Endodermal cell (in vitro differentiated cells): ENCODE measurements around the gene TBC1D19. TPM values are rescaled to one million over a fixed set of nuclear protein-coding genes. Genes with fewer than 3 reads are reported as not detected.

Source experiments
- DNase-seq: peaks from one replicate; pipeline ENCODE4 v3.0.0-alpha.2; 2017
- H3K27ac ChIP-seq: 2 replicates; pipeline ENCODE4 v1.5.1; 2013; ENCODE audit warnings: mild to moderate bottlenecking, low read depth, low read length, moderate library complexity
- H3K27me3 ChIP-seq: 2 replicates; pipeline ENCODE4 v1.6.1; 2013; ENCODE audit warnings: mild to moderate bottlenecking, low read length, moderate library complexity; ENCODE audit not compliant: insufficient read depth, control insufficient read depth, poor library complexity, severe bottlenecking
- H3K36me3 ChIP-seq: 2 replicates; pipeline ENCODE4 v1.7.0; 2013; ENCODE audit warnings: mild to moderate bottlenecking, low read length, moderate library complexity; ENCODE audit not compliant: control insufficient read depth, insufficient read depth
- H3K4me1 ChIP-seq: one replicate; pipeline ENCODE4 v1.7.0; 2013; ENCODE audit warnings: low read length; ENCODE audit not compliant: control insufficient read depth, insufficient read depth
- H3K4me3 ChIP-seq: 2 replicates; pipeline ENCODE4 v1.5.1; 2013; ENCODE audit warnings: mild to moderate bottlenecking, low read length, moderate library complexity
- H3K9ac ChIP-seq: 2 replicates; pipeline ENCODE4 v1.6.1; 2013; ENCODE audit warnings: mild to moderate bottlenecking, low read length, moderate library complexity; ENCODE audit not compliant: poor library complexity, severe bottlenecking; ENCODE audit errors: extremely low read depth
- H3K9me3 ChIP-seq: 2 replicates; pipeline ENCODE4 v1.6.1; 2013; ENCODE audit warnings: mild to moderate bottlenecking, low read length, moderate library complexity; ENCODE audit not compliant: control insufficient read depth
- H3K27ac Mint-ChIP-seq: 2 replicates; pipeline ENCODE4 v1.8.0; 2020; ENCODE audit warnings: mixed read lengths
- H3K27me3 Mint-ChIP-seq: 2 replicates; pipeline ENCODE4 v1.8.0; 2021; ENCODE audit warnings: mild to moderate bottlenecking, mixed read lengths; ENCODE audit not compliant: insufficient read depth
- H3K36me3 Mint-ChIP-seq: 2 replicates; pipeline ENCODE4 v1.8.0; 2020; ENCODE audit warnings: low read depth, mixed read lengths
- H3K4me1 Mint-ChIP-seq: 2 replicates; pipeline ENCODE4 v1.8.0; 2020; ENCODE audit warnings: mixed read lengths
- H3K4me3 Mint-ChIP-seq: 2 replicates; pipeline ENCODE4 v1.8.0; 2020; ENCODE audit warnings: mild to moderate bottlenecking, moderate library complexity, mixed read lengths
- H3K9me3 Mint-ChIP-seq: 2 replicates; pipeline ENCODE4 v1.8.0; 2020; ENCODE audit warnings: mild to moderate bottlenecking, mixed read lengths
- WGBS, 2 experiments: methylation state at CpG; one replicate each; pipeline versions ENCODE4 v1.1.5 to v1.1.7; 2013; ENCODE audit warnings: missing lambda C conversion rate in 2 of 2, mixed read lengths in 1 of 2; ENCODE audit not compliant: insufficient coverage in 1 of 2, insufficient read length in 1 of 2; 5-methylcytosine and 5-hydroxymethylcytosine counted together
- total RNA-seq, 2 donors: library from RNA; stranded (reverse); fragmentation: NEBNext Ultra II Directional in 1 of 2; extraction: Animal tissue kit (Norgen Biotek cat#: 25700) in 1 of 2; gene quantifications; 2 replicates in 1 of 2; 3 replicates in 1 of 2; pipeline ENCODE4 v1.2.1, GENCODE V29; 2021
- TF ChIP-seq, protein P1 (sequence below): fragments of 200-600 bp; sonication (generic); conservative IDR thresholded peaks from 2 replicates; pipeline ENCODE4 v1.5.0; 2021; ENCODE audit warnings: antibody characterized with exemption, mild to moderate bottlenecking

The TBC1D19 gene
- total RNA-seq, 2 donors from 2014 or later: 7.0 to 9.9 TPM

- no peaks in the 10 kb centered on the region for H3K27me3 Mint-ChIP-seq
- H3K4me1 Mint-ChIP-seq: peaks cover 13% of the 10 kb centered on the region
- no peak overlapping the region for H3K27ac Mint-ChIP-seq
- H3K4me3 Mint-ChIP-seq: no peak overlapping the region
- no peaks in the 10 kb centered on the region for H3K4me1 ChIP-seq
- no peaks in the 10 kb centered on the region for H3K9me3 ChIP-seq
- no peaks in the 10 kb centered on the region for H3K36me3 ChIP-seq
- H3K36me3 Mint-ChIP-seq: no peaks in the 10 kb centered on the region
- TF ChIP-seq, protein P1, sequence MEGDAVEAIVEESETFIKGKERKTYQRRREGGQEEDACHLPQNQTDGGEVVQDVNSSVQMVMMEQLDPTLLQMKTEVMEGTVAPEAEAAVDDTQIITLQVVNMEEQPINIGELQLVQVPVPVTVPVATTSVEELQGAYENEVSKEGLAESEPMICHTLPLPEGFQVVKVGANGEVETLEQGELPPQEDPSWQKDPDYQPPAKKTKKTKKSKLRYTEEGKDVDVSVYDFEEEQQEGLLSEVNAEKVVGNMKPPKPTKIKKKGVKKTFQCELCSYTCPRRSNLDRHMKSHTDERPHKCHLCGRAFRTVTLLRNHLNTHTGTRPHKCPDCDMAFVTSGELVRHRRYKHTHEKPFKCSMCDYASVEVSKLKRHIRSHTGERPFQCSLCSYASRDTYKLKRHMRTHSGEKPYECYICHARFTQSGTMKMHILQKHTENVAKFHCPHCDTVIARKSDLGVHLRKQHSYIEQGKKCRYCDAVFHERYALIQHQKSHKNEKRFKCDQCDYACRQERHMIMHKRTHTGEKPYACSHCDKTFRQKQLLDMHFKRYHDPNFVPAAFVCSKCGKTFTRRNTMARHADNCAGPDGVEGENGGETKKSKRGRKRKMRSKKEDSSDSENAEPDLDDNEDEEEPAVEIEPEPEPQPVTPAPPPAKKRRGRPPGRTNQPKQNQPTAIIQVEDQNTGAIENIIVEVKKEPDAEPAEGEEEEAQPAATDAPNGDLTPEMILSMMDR: no peak
- no peak overlapping the region for H3K27ac ChIP-seq
- H3K9ac ChIP-seq: no peak overlapping the region
- no peak for DNase-seq
- no peaks in the 10 kb centered on the region for H3K9me3 Mint-ChIP-seq
- no peaks in the 10 kb centered on the region for H3K27me3 ChIP-seq
- no peak overlapping the region for H3K4me3 ChIP-seq
Measured at GRCh38 chr4:26611372-26611771, 27.5 kb downstream of the TBC1D19 start.

GRCh38 chr4:26611885-26612284 lies 28.0 kb downstream of the TBC1D19 start:
- no peaks in the 10 kb centered on the region for H3K27me3 ChIP-seq
- 88% methylated on average over 1 of the region's 1 CpG; no CpG with 5 or more reads in 1 of the 2 experiments for WGBS, 2 experiments
- H3K9ac ChIP-seq: no peak overlapping the region
- H3K36me3 ChIP-seq: no peaks in the 10 kb centered on the region
- TF ChIP-seq, protein P1: no peak
- no peaks in the 10 kb centered on the region for H3K9me3 ChIP-seq
- H3K27ac Mint-ChIP-seq: no peak overlapping the region
- no peaks in the 10 kb centered on the region for H3K9me3 Mint-ChIP-seq
- no peaks in the 10 kb centered on the region for H3K36me3 Mint-ChIP-seq
- no peak overlapping the region for H3K4me3 Mint-ChIP-seq
- H3K4me3 ChIP-seq: no peak overlapping the region
- no peaks in the 10 kb centered on the region for H3K4me1 ChIP-seq
- H3K27me3 Mint-ChIP-seq: no peaks in the 10 kb centered on the region
- no peak overlapping the region for H3K27ac ChIP-seq
- no peak for DNase-seq
- peaks cover 13% of the 10 kb centered on the region for H3K4me1 Mint-ChIP-seq

GRCh38 chr4:26613237-26613636 lies 29.4 kb downstream of the TBC1D19 start:
- H3K27ac ChIP-seq: no peak overlapping the region
- no peaks in the 10 kb centered on the region for H3K4me1 ChIP-seq
- Mint-ChIP-seq H3K9me3 (no peaks in the 10 kb centered on the region), H3K4me3 (no peak overlapping the region), H3K36me3 (no peaks in the 10 kb centered on the region), H3K4me1 (peaks cover 13% of the 10 kb centered on the region), H3K27me3 (no peaks in the 10 kb centered on the region), H3K27ac (no peak overlapping the region)
- 91% methylated on average over 1 of the region's 1 CpG; no CpG with 5 or more reads in 1 of the 2 experiments for WGBS, 2 experiments
- no peaks in the 10 kb centered on the region for H3K27me3 ChIP-seq
- H3K9me3 ChIP-seq: no peaks in the 10 kb centered on the region
- H3K4me3 ChIP-seq: no peak overlapping the region
- H3K9ac ChIP-seq: no peak overlapping the region
- no peak for DNase-seq
- H3K36me3 ChIP-seq: no peaks in the 10 kb centered on the region
- TF ChIP-seq, protein P1: no peak
